Rectal smooth muscle tissue (tissue), 1 donor: ENCODE data around the gene AJUBA.
"Not testable (repeated sequence)": the region's sequence is repeated elsewhere in the genome, so short reads cannot be mapped to it uniquely, and the experiment has no call there.

Experiments
- H3K27ac ChIP-seq: one replicate; pipeline ENCODE4 v1.7.0; 2013; ENCODE audit warnings: low read depth, low read length, inconsistent platforms
- H3K27me3 ChIP-seq: one replicate; pipeline ENCODE4 v1.7.0; 2013; ENCODE audit warnings: low read length; ENCODE audit not compliant: control insufficient read depth, insufficient read depth
- H3K36me3 ChIP-seq: one replicate; pipeline ENCODE4 v1.7.0; 2013; ENCODE audit warnings: low read length; ENCODE audit not compliant: control insufficient read depth, insufficient read depth
- H3K4me1 ChIP-seq: one replicate; pipeline ENCODE4 v1.7.0; 2013; ENCODE audit warnings: low read length; ENCODE audit not compliant: control insufficient read depth, insufficient read depth
- H3K4me3 ChIP-seq: one replicate; pipeline ENCODE4 v1.7.0; 2013; ENCODE audit warnings: low read length
- H3K9ac ChIP-seq: one replicate; pipeline ENCODE4 v1.7.0; 2013; ENCODE audit warnings: low read length

The AJUBA gene

GRCh38 chr14:23017091-23017490 lies 34.7 kb upstream of the AJUBA start:
- no peaks in the 10 kb centered on the region for H3K27me3 ChIP-seq
- no peak overlapping the region for H3K9ac ChIP-seq
- H3K27ac ChIP-seq: no peak overlapping the region
- H3K4me1 ChIP-seq: no peaks in the 10 kb centered on the region
- H3K36me3 ChIP-seq: no peaks in the 10 kb centered on the region
- H3K4me3 ChIP-seq: no peak overlapping the region

- H3K9ac ChIP-seq: no peak overlapping the region
- no peak overlapping the region for H3K27ac ChIP-seq
- no peaks in the 10 kb centered on the region for H3K27me3 ChIP-seq
- H3K36me3 ChIP-seq: no peaks in the 10 kb centered on the region
- no peaks in the 10 kb centered on the region for H3K4me1 ChIP-seq
- H3K4me3 ChIP-seq: no peak overlapping the region
Observed at GRCh38 chr14:23015618-23016017, 33.3 kb upstream of the AJUBA start.

DNA sequence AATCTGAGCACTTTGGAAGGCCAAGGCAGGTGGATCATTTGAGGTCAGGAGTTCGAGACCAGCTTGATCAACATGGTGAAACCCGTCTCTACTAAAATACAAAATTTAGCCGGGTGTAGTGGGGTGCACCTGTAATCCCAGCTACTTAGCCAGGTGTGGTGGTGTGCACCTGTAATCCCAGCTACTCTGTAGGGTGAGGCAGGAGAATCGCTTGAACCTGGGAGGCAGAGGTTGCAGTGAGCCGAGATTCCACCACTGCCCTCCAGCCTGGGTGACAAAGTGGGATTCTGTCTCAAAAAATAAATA lies 31.4 kb upstream of the AJUBA start:
- H3K27ac ChIP-seq, H3K4me1 ChIP-seq, H3K4me3 ChIP-seq, H3K9ac ChIP-seq, H3K27me3 ChIP-seq, H3K36me3 ChIP-seq: not testable (repeated sequence)

- no peak overlapping the region for H3K9ac ChIP-seq
- peaks cover 5% of the 10 kb centered on the region for H3K4me1 ChIP-seq
- H3K4me3 ChIP-seq: no peak overlapping the region
- no peaks in the 10 kb centered on the region for H3K27me3 ChIP-seq
- no peak overlapping the region for H3K27ac ChIP-seq
- no peaks in the 10 kb centered on the region for H3K36me3 ChIP-seq
Observed at GRCh38 chr14:23013054-23013748, 30.9 kb upstream of the AJUBA start.

DNA sequence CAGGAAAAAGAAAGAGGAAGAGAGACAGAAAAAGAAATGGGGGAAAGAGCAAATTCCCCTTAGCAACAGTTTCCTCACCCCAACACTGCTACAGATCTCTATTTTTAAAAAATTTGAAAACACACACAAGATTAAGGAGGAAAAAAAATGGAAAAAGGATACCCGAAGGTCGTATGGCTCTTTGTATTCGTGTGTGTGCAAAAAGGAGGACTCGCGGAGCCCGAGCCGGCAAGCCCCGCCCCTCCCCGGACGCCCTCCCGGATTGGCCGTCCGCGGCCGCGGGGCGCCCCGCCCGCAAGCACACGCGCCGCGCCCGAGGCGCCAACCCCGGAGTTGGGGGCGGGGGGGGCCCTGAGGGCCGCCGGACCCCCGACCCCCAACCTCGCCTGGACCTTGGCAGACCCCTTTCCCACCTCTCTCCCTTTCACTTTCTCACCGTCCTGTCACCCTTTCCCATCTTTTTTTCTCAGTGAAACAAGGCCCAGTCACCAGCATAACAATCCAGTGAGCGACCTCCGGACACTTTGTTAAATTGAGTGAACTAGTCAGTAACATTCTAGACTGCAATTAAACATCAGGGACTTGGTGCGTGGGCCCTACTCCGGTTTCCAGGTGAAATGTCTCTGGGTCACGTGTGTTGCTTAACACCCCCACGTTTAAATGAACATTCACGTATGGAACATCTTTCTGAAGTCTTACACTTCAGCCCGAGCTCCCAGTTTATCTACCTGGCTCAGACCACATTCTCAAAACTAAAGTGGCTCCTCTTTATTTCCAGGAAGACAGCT lies 27.8 kb upstream of the AJUBA start, which contains the start of gene C14orf93:
Gene C14orf93, minus strand, starts transcription at position 205 of the 788 bp plus-strand sequence. CDS start 11,120 bp downstream, outside the sequence.
- H3K4me3 ChIP-seq: peak within 1 kb of the TSS; percentile 81
- H3K27me3 ChIP-seq: no peaks in the 10 kb centered on the region
- H3K27ac ChIP-seq: peak within 1 kb of the TSS; percentile 67
- no peak within 1 kb of the TSS for H3K9ac ChIP-seq
- no peaks in the 10 kb centered on the region for H3K36me3 ChIP-seq
- peaks cover 5% of the 10 kb centered on the region for H3K4me1 ChIP-seq

DNA sequence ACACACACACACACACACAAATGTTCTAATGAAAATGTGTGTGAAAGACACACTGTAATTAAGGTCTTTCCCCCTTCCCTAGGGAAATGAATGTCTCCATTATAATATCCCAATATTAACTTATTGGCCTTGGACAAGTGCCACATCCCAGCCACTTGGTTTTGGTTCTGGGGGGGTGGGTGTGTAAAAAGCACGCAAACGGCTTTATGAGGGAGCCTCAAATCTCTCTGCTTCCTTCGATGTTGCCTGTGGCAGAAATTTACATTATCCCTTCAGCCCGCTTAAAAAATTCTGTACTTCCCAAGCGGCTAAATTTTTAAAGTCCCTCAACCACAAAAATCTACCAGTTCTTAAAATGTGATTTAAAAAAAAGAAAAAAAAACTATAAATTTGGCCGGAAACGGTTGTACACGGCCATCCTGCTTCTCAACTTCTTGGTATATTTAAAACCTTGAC lies 27.2 kb upstream of the AJUBA start:
- peak overlapping the region; percentile 67 for H3K27ac ChIP-seq
- H3K4me3 ChIP-seq: peak overlapping the region; percentile 81

GRCh38 chr14:23008831-23009230 lies 26.5 kb upstream of the AJUBA start:
- H3K4me1 ChIP-seq: peaks cover 5% of the 10 kb centered on the region
- H3K4me3 ChIP-seq: no peak overlapping the region
- H3K27me3 ChIP-seq: no peaks in the 10 kb centered on the region
- no peak overlapping the region for H3K9ac ChIP-seq
- no peak overlapping the region for H3K27ac ChIP-seq
- no peaks in the 10 kb centered on the region for H3K36me3 ChIP-seq

More for the DNA sequence above, 27.2 kb upstream of the AJUBA start:
- no peaks in the 10 kb centered on the region for H3K27me3 ChIP-seq
- H3K4me1 ChIP-seq: peaks cover 5% of the 10 kb centered on the region
- no peak overlapping the region for H3K9ac ChIP-seq
- H3K36me3 ChIP-seq: no peaks in the 10 kb centered on the region

GRCh38 chr14:23006544-23007419 lies 24.4 kb upstream of the AJUBA start:
- no peaks in the 10 kb centered on the region for H3K36me3 ChIP-seq
- H3K9ac ChIP-seq: peak overlapping the region; percentile 63
- peaks cover 5% of the 10 kb centered on the region for H3K4me1 ChIP-seq
- no peaks in the 10 kb centered on the region for H3K27me3 ChIP-seq
- peak overlapping the region; percentile 69 for H3K4me3 ChIP-seq
- H3K27ac ChIP-seq: peak overlapping the region; percentile 94

- Histone ChIP-seq H3K27ac (peak overlapping the region; percentile 94), H3K4me1 (peaks cover 5% of the 10 kb centered on the region), H3K27me3 (no peaks in the 10 kb centered on the region), H3K36me3 (no peaks in the 10 kb centered on the region), H3K9ac (no peak overlapping the region), H3K4me3 (peak overlapping the region; percentile 69)
Observed at GRCh38 chr14:23006188-23006534, 23.8 kb upstream of the AJUBA start.

DNA sequence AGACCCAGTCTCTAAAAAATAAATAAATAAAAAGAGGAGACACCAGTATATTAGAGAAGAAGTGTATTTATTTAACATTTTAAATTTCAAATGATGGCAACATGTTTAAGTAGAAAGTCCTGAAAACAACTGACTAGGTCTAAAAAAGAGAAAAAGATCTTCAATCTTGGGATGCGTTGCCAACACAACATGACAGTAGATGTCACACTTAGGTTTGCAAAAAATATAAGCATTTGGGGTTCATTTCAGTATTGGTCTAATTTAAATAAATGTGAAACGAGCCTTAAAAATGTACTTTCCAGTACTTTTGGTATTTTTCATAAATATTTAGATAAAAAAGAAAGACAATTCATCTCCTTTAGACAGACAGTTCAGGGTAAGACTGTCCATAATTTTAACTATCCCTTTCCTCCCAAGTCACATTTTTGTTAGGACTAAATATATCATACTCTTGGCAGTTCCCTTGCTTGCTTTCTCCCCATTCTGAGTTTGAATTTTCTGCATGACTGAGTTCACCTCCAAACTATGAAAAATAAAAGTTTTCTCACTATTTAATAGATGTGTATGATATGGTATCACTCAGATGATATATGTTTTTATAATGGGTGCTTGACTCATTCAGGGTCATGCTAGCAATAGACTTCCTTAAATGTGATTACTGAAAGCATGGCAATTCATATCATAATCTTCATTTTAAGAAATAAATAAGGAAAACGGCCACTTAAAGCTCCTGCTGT lies 23.3 kb upstream of the AJUBA start:
- Histone ChIP-seq H3K36me3 (no peaks in the 10 kb centered on the region), H3K4me1 (peaks cover 5% of the 10 kb centered on the region), H3K27ac (no peak overlapping the region), H3K27me3 (no peaks in the 10 kb centered on the region), H3K4me3 (no peak overlapping the region), H3K9ac (no peak overlapping the region)

GRCh38 chr14:23004274-23004673 lies 21.9 kb upstream of the AJUBA start:
- not testable (repeated sequence) for H3K4me3 ChIP-seq, H3K27me3 ChIP-seq, H3K4me1 ChIP-seq, H3K27ac ChIP-seq, H3K36me3 ChIP-seq, H3K9ac ChIP-seq

DNA sequence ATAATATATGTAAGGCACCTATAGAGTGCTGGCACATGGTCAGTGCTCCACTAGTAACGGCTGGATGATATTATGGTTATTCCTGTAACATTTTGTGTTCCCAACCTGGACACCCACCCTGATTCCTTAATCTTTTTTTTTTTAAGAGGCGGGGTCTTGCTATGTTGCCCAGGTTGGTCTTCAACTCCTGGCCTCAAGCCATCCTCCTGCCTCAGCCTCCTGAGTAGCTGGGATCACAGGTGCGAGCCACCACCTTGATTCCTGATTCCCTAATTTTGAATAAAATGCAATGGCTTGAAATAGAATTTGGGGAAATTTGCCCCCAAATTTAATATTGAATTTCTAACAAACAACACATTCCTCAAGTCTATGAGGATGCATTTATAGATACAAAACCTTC lies 20.2 kb upstream of the AJUBA start:
- Histone ChIP-seq H3K36me3 (no peaks in the 10 kb centered on the region), H3K9ac (no peak overlapping the region), H3K4me3 (no peak overlapping the region), H3K27ac (no peak overlapping the region), H3K4me1 (no peaks in the 10 kb centered on the region), H3K27me3 (no peaks in the 10 kb centered on the region)
